HTR-8/SVneo (cell line): ENCODE measurements around the gene MRGPRD.

ENCODE experiments used
- DNase-seq: peaks from one replicate; pipeline ENCODE4 v3.0.0; 2011; ENCODE audit warnings: low spot score, mixed read lengths; ENCODE audit not compliant: insufficient read length
- FAIRE-seq: peaks from 2 replicates; lab custom pipeline; 2011; peaks lifted over from hg19 to GRCh38; lab: Jason Lieb, UNC

The MRGPRD gene

GRCh38 chr11:68935516-68936357, 45.0 kb downstream of the MRGPRD start:
- FAIRE-seq = no peak
- no peak for DNase-seq

GRCh38 chr11:68935066-68935465, 45.7 kb downstream of the MRGPRD start:
- DNase-seq (no peak), FAIRE-seq (no peak)

GRCh38 chr11:68934666-68935065, 46.1 kb downstream of the MRGPRD start:
- no peak for FAIRE-seq
- DNase-seq = no peak

- DNase-seq = no peak
Observed at GRCh38 chr11:68934321-68934645, 46.5 kb downstream of the MRGPRD start.

GRCh38 chr11:68933605-68934320, 47.0 kb downstream of the MRGPRD start:
- no peak for FAIRE-seq
- DNase-seq = no peak

More at GRCh38 chr11:68934321-68934645, 46.5 kb downstream of the MRGPRD start:
- FAIRE-seq = no peak

- FAIRE-seq = no peak
Observed at GRCh38 chr11:68932933-68933577, 47.7 kb downstream of the MRGPRD start.

GRCh38 chr11:68932358-68932757, 48.4 kb downstream of the MRGPRD start:
- DNase-seq (no peak), FAIRE-seq (no peak)

More at GRCh38 chr11:68932933-68933577, 47.7 kb downstream of the MRGPRD start:
- DNase-seq = no peak

GRCh38 chr11:68931911-68932310, 48.9 kb downstream of the MRGPRD start:
- no peak for DNase-seq
- no peak for FAIRE-seq

GRCh38 chr11:68930991-68931855, 49.6 kb downstream of the MRGPRD start:
- FAIRE-seq = no peak
- no peak for DNase-seq
